ENCODE data around the gene ACACB. TPM values are rescaled to one million over a fixed set of nuclear protein-coding genes. Genes with fewer than 3 reads are reported as not detected.

The ACACB gene
- total RNA-seq, 2 donors from 2014 or later = 6.8 to 12.7 TPM

- Mint-ChIP-seq H3K27ac (no peak overlapping the region), H3K4me1 (no peaks in the 10 kb centered on the region), H3K36me3 (ENCODE audit: low read depth) (peaks cover 5% of the 10 kb centered on the region), H3K9me3 (peaks cover 12% of the 10 kb centered on the region), H3K4me3 (no peak overlapping the region), H3K27me3 (ENCODE audit: insufficient read depth) (no peaks in the 10 kb centered on the region)
- H3K4me1 ChIP-seq (ENCODE audit: control insufficient read depth, insufficient read depth, low read length) = no peaks in the 10 kb centered on the region
- WGBS, 2 experiments (ENCODE audit: insufficient coverage in 1 of 2, insufficient read length in 1 of 2) = 69 to 93% methylated on average over 3 to 4 of the region's 4 CpGs
- H3K4me3 ChIP-seq (ENCODE audit: low read length) = no peak overlapping the region
- H3K36me3 ChIP-seq (ENCODE audit: control insufficient read depth, insufficient read depth, low read length) = no peaks in the 10 kb centered on the region
- no peaks in the 10 kb centered on the region for H3K27me3 ChIP-seq (ENCODE audit: control insufficient read depth, insufficient read depth, low read length, poor library complexity, severe bottlenecking)
- peaks cover 7% of the 10 kb centered on the region for H3K9me3 ChIP-seq (ENCODE audit: control insufficient read depth, low read length)
- no peak for DNase-seq
- H3K9ac ChIP-seq (ENCODE audit: extremely low read depth, low read length, poor library complexity, severe bottlenecking) = no peak overlapping the region
- TF ChIP-seq, protein P1, sequence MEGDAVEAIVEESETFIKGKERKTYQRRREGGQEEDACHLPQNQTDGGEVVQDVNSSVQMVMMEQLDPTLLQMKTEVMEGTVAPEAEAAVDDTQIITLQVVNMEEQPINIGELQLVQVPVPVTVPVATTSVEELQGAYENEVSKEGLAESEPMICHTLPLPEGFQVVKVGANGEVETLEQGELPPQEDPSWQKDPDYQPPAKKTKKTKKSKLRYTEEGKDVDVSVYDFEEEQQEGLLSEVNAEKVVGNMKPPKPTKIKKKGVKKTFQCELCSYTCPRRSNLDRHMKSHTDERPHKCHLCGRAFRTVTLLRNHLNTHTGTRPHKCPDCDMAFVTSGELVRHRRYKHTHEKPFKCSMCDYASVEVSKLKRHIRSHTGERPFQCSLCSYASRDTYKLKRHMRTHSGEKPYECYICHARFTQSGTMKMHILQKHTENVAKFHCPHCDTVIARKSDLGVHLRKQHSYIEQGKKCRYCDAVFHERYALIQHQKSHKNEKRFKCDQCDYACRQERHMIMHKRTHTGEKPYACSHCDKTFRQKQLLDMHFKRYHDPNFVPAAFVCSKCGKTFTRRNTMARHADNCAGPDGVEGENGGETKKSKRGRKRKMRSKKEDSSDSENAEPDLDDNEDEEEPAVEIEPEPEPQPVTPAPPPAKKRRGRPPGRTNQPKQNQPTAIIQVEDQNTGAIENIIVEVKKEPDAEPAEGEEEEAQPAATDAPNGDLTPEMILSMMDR (conservative IDR thresholded peaks at IDR 0.05) = peak; percentile 26
- no peak overlapping the region for H3K27ac ChIP-seq (ENCODE audit: low read depth, low read length)
Measured at GRCh38 chr12:109252799-109253198, 136.4 kb downstream of the ACACB start.

GRCh38 chr12:109253913-109254544, 137.6 kb downstream of the ACACB start:
- TF ChIP-seq, protein P1 (conservative IDR thresholded peaks at IDR 0.05) = peak; percentile 33
- Mint-ChIP-seq H3K9me3 (peaks cover 12% of the 10 kb centered on the region), H3K4me3 (no peak overlapping the region), H3K27ac (no peak overlapping the region), H3K27me3 (ENCODE audit: insufficient read depth) (no peaks in the 10 kb centered on the region), H3K4me1 (no peaks in the 10 kb centered on the region), H3K36me3 (ENCODE audit: low read depth) (peaks cover 5% of the 10 kb centered on the region)
- DNase-seq = no peak
- WGBS, 2 experiments (ENCODE audit: insufficient coverage in 1 of 2, insufficient read length in 1 of 2) = 91% methylated on average over 7 of the region's 7 CpGs
- Histone ChIP-seq H3K36me3 (ENCODE audit: control insufficient read depth, insufficient read depth, low read length) (no peaks in the 10 kb centered on the region), H3K4me1 (ENCODE audit: control insufficient read depth, insufficient read depth, low read length) (no peaks in the 10 kb centered on the region), H3K9me3 (ENCODE audit: control insufficient read depth, low read length) (peaks cover 7% of the 10 kb centered on the region), H3K4me3 (ENCODE audit: low read length) (no peak overlapping the region), H3K27me3 (ENCODE audit: control insufficient read depth, insufficient read depth, low read length, poor library complexity, severe bottlenecking) (no peaks in the 10 kb centered on the region), H3K9ac (ENCODE audit: extremely low read depth, low read length, poor library complexity, severe bottlenecking) (no peak overlapping the region), H3K27ac (ENCODE audit: low read depth, low read length) (no peak overlapping the region)

GRCh38 chr12:109255377-109255776, 139.0 kb downstream of the ACACB start:
- TF ChIP-seq, protein P1 (conservative IDR thresholded peaks at IDR 0.05) = peak; percentile 67

More at GRCh38 chr12:109255377-109255776, 139.0 kb downstream of the ACACB start:
- Histone ChIP-seq H3K27me3 (ENCODE audit: control insufficient read depth, insufficient read depth, low read length, poor library complexity, severe bottlenecking) (no peaks in the 10 kb centered on the region), H3K27ac (ENCODE audit: low read depth, low read length) (no peak overlapping the region), H3K9me3 (ENCODE audit: control insufficient read depth, low read length) (peaks cover 7% of the 10 kb centered on the region), H3K36me3 (ENCODE audit: control insufficient read depth, insufficient read depth, low read length) (no peaks in the 10 kb centered on the region), H3K4me1 (ENCODE audit: control insufficient read depth, insufficient read depth, low read length) (no peaks in the 10 kb centered on the region), H3K4me3 (ENCODE audit: low read length) (no peak overlapping the region), H3K9ac (ENCODE audit: extremely low read depth, low read length, poor library complexity, severe bottlenecking) (no peak overlapping the region)
- Mint-ChIP-seq H3K27me3 (ENCODE audit: insufficient read depth) (no peaks in the 10 kb centered on the region), H3K36me3 (ENCODE audit: low read depth) (peaks cover 5% of the 10 kb centered on the region), H3K27ac (no peak overlapping the region), H3K4me1 (no peaks in the 10 kb centered on the region), H3K4me3 (no peak overlapping the region), H3K9me3 (peaks cover 12% of the 10 kb centered on the region)
- DNase-seq = peak; percentile 84
- 71 to 77% methylated on average over 5 of the region's 5 CpGs for WGBS, 2 experiments (ENCODE audit: insufficient coverage in 1 of 2, insufficient read length in 1 of 2)
